Neuronal stem cell (in vitro differentiated cells): ENCODE measurements around the gene CNTN5.

Source experiments
- DNase-seq: peaks from one replicate; pipeline ENCODE4 v3.0.0-alpha.2; 2013; ENCODE audit warnings: low spot score
- H2AFZ ChIP-seq: one replicate; pipeline ENCODE4 v1.6.1; 2013; ENCODE audit warnings: mild to moderate bottlenecking, low read length, inconsistent platforms
- H2AK5ac ChIP-seq: 2 replicates; pipeline ENCODE4 v1.6.1; 2013; ENCODE audit warnings: low read depth, mild to moderate bottlenecking, inconsistent platforms, low read length, moderate library complexity, mixed read lengths
- H2BK120ac ChIP-seq: 2 replicates; pipeline ENCODE4 v1.6.1; 2013; ENCODE audit warnings: low read depth, mild to moderate bottlenecking, inconsistent platforms, low read length, moderate library complexity, mixed read lengths
- H2BK12ac ChIP-seq: one replicate; pipeline ENCODE4 v1.6.1; 2013; ENCODE audit warnings: low read length, inconsistent platforms
- H2BK15ac ChIP-seq: 2 replicates; pipeline ENCODE4 v1.6.1; 2013; ENCODE audit warnings: mild to moderate bottlenecking, low read length, inconsistent platforms, mixed read lengths
- H2BK5ac ChIP-seq: one replicate; pipeline ENCODE4 v1.6.1; 2013; ENCODE audit warnings: inconsistent platforms, mild to moderate bottlenecking, low read length, moderate library complexity
- H3K14ac ChIP-seq: one replicate; pipeline ENCODE4 v1.6.1; 2013; ENCODE audit warnings: low read length, inconsistent platforms
- H3K18ac ChIP-seq: 2 replicates; pipeline ENCODE4 v1.6.1; 2013; ENCODE audit warnings: low read length, inconsistent platforms
- H3K23ac ChIP-seq: 2 replicates; pipeline ENCODE4 v1.6.1; 2013; ENCODE audit warnings: low read depth, mild to moderate bottlenecking, mixed read lengths, low read length, inconsistent platforms; ENCODE audit not compliant: poor library complexity
- H3K27ac ChIP-seq: replicated peaks from 3 replicates; pipeline ENCODE4 v1.5.1; 2013; ENCODE audit warnings: low read length, inconsistent platforms
- H3K27me3 ChIP-seq, 3 experiments: 2 replicates each; pipeline ENCODE4 v1.6.1; 2013; ENCODE audit warnings: low read length in 3 of 3, mild to moderate bottlenecking in 2 of 3, inconsistent platforms in 1 of 3, low read depth in 1 of 3, mixed read lengths in 1 of 3, moderate library complexity in 1 of 3; ENCODE audit not compliant: control insufficient read depth in 3 of 3, insufficient read depth in 3 of 3
- H3K36me3 ChIP-seq, 2 donors: replicated peaks in 1 of 2; 2 replicates each; pipeline ENCODE4 v1.6.1; 2013; ENCODE audit warnings: low read length in 2 of 2; ENCODE audit not compliant: control insufficient read depth in 2 of 2, insufficient read depth in 2 of 2
- H3K4ac ChIP-seq: 2 replicates; pipeline ENCODE4 v1.6.1; 2013; ENCODE audit warnings: inconsistent platforms, mild to moderate bottlenecking, low read length, moderate library complexity
- H3K4me1 ChIP-seq, 2 donors: 1 replicate in 1 of 2; 2 replicates in 1 of 2; pipeline ENCODE4 v1.6.1; 2013; ENCODE audit warnings: low read length in 2 of 2, low read depth in 1 of 2; ENCODE audit not compliant: control insufficient read depth in 2 of 2, insufficient read depth in 1 of 2
- H3K4me2 ChIP-seq: one replicate; pipeline ENCODE4 v1.6.1; 2013; ENCODE audit warnings: mild to moderate bottlenecking, low read length, inconsistent platforms; ENCODE audit not compliant: insufficient read depth, poor library complexity, severe bottlenecking
- H3K4me3 ChIP-seq, 2 donors: 2 replicates each; pipeline ENCODE4 v1.5.1; 2013; ENCODE audit warnings: low read length in 2 of 2, mild to moderate bottlenecking in 2 of 2, inconsistent platforms in 1 of 2, moderate library complexity in 1 of 2
- H3K79me1 ChIP-seq: one replicate; pipeline ENCODE4 v1.6.1; 2013; ENCODE audit warnings: low read depth, mild to moderate bottlenecking, inconsistent platforms, low read length, moderate library complexity
- H3K9ac ChIP-seq: one replicate; pipeline ENCODE4 v1.6.1; 2013; ENCODE audit warnings: mild to moderate bottlenecking, low read depth, low read length, inconsistent platforms; ENCODE audit not compliant: poor library complexity
- H3K9me3 ChIP-seq, 2 donors: replicated peaks in 1 of 2; 2 replicates each; pipeline versions ENCODE3 to v1.6.1; 2013; ENCODE audit warnings: low read length in 2 of 2, mild to moderate bottlenecking in 2 of 2, inconsistent platforms in 1 of 2, low read depth in 1 of 2, mixed read lengths in 1 of 2, moderate library complexity in 1 of 2; ENCODE audit not compliant: control insufficient read depth in 2 of 2, insufficient read depth in 1 of 2
- H4K8ac ChIP-seq: one replicate; pipeline ENCODE4 v1.6.1; 2013; ENCODE audit warnings: low read depth, mild to moderate bottlenecking, inconsistent platforms, low read length, moderate library complexity
- H4K91ac ChIP-seq: one replicate; pipeline ENCODE4 v1.6.1; 2013; ENCODE audit warnings: low read length, low read depth, mild to moderate bottlenecking, inconsistent platforms; ENCODE audit not compliant: poor library complexity
- WGBS, 2 donors: extraction: QIAGEN DNeasy Blood & Tissue Kit; methylation state at CpG; one replicate each; pipeline ENCODE4 v1.1.7; 2013; ENCODE audit warnings: missing lambda C conversion rate in 2 of 2, mixed read lengths in 1 of 2; ENCODE audit not compliant: insufficient read length in 2 of 2, insufficient replicate concordance in 1 of 2; ENCODE audit errors: extremely low coverage in 2 of 2; 5-methylcytosine and 5-hydroxymethylcytosine counted together

The CNTN5 gene

GRCh38 chr11:99567334-99567956, 546.7 kb downstream of the CNTN5 start:
- H3K4me1 ChIP-seq, result peaks cover 0 to 2% of the 10 kb centered on the region in 2 donors
- no peak overlapping the region for H3K9ac ChIP-seq
- H3K79me1 ChIP-seq, result no peaks in the 10 kb centered on the region
- no peak overlapping the region for H2BK5ac ChIP-seq
- H3K14ac ChIP-seq, result no peak overlapping the region
- no peak overlapping the region for H3K18ac ChIP-seq
- H3K9me3 ChIP-seq, result no peaks in the 10 kb centered on the region
- no peak overlapping the region for H2BK15ac ChIP-seq
- no peak overlapping the region for H2AK5ac ChIP-seq
- no peak overlapping the region for H3K27ac ChIP-seq
- H4K91ac ChIP-seq, result no peak overlapping the region
- no peak overlapping the region for H2BK12ac ChIP-seq
- no peak overlapping the region for H3K4me3 ChIP-seq
- no CpG with 5 or more reads among the region's 4 CpGs for WGBS, 2 donors
- no peak overlapping the region for H2BK120ac ChIP-seq
- no peak overlapping the region for H3K4ac ChIP-seq
- H3K36me3 ChIP-seq, result no peaks in the 10 kb centered on the region
- no peak overlapping the region for H4K8ac ChIP-seq
- H3K23ac ChIP-seq, result no peak overlapping the region
- DNase-seq, result no peak
- no peak overlapping the region for H2AFZ ChIP-seq
- H3K4me2 ChIP-seq, result no peak overlapping the region
- no peaks in the 10 kb centered on the region for H3K27me3 ChIP-seq

GRCh38 chr11:99568808-99569207, 548.1 kb downstream of the CNTN5 start:
- no peak overlapping the region for H3K4me2 ChIP-seq
- H3K79me1 ChIP-seq, result no peaks in the 10 kb centered on the region
- H2BK12ac ChIP-seq, result no peak overlapping the region
- H4K8ac ChIP-seq, result no peak overlapping the region
- no peak overlapping the region for H4K91ac ChIP-seq
- H2AFZ ChIP-seq, result no peak overlapping the region
- no peak overlapping the region for H2BK120ac ChIP-seq
- no peak overlapping the region for H3K4me3 ChIP-seq
- H3K9ac ChIP-seq, result no peak overlapping the region
- H2AK5ac ChIP-seq, result no peak overlapping the region
- no peak overlapping the region for H3K18ac ChIP-seq
- H3K27me3 ChIP-seq, result no peaks in the 10 kb centered on the region
- no peak overlapping the region for H3K4ac ChIP-seq
- no peak overlapping the region for H2BK5ac ChIP-seq
- no peaks in the 10 kb centered on the region for H3K36me3 ChIP-seq
- H2BK15ac ChIP-seq, result no peak overlapping the region
- no peaks in the 10 kb centered on the region for H3K9me3 ChIP-seq
- H3K4me1 ChIP-seq, result peaks cover 0 to 2% of the 10 kb centered on the region in 2 donors
- no peak for DNase-seq
- H3K14ac ChIP-seq, result no peak overlapping the region
- WGBS, 2 donors, result no CpG with 5 or more reads among the region's 1 CpG
- H3K23ac ChIP-seq, result no peak overlapping the region
- no peak overlapping the region for H3K27ac ChIP-seq

- H2BK120ac ChIP-seq, result no peak overlapping the region
- no peak overlapping the region for H4K8ac ChIP-seq
- H3K9me3 ChIP-seq, result no peaks in the 10 kb centered on the region
- H3K4me2 ChIP-seq, result no peak overlapping the region
- no peaks in the 10 kb centered on the region for H3K36me3 ChIP-seq
- H2BK15ac ChIP-seq, result no peak overlapping the region
- no peak overlapping the region for H2BK12ac ChIP-seq
- H4K91ac ChIP-seq, result no peak overlapping the region
- H3K4me1 ChIP-seq, result peaks cover 0 to under 1% of the 10 kb centered on the region in 2 donors
- no peak overlapping the region for H3K18ac ChIP-seq
- H3K9ac ChIP-seq, result no peak overlapping the region
- no CpG with 5 or more reads among the region's 2 CpGs for WGBS, 2 donors
- no peak overlapping the region for H3K23ac ChIP-seq
- H3K79me1 ChIP-seq, result no peaks in the 10 kb centered on the region
- H2AFZ ChIP-seq, result no peak overlapping the region
- no peak for DNase-seq
- H3K27ac ChIP-seq, result no peak overlapping the region
- no peaks in the 10 kb centered on the region for H3K27me3 ChIP-seq
- no peak overlapping the region for H3K4me3 ChIP-seq
- no peak overlapping the region for H3K4ac ChIP-seq
- H2BK5ac ChIP-seq, result no peak overlapping the region
- H3K14ac ChIP-seq, result no peak overlapping the region
- H2AK5ac ChIP-seq, result no peak overlapping the region
Measured at GRCh38 chr11:99571094-99571493, 550.3 kb downstream of the CNTN5 start.

GRCh38 chr11:99584830-99585229, 564.1 kb downstream of the CNTN5 start:
- Histone ChIP-seq H3K79me1 (no peaks in the 10 kb centered on the region), H3K27me3 (no peaks in the 10 kb centered on the region), H3K4me2 (no peak overlapping the region), H4K91ac (no peak overlapping the region), H2BK12ac (no peak overlapping the region), H3K14ac (no peak overlapping the region), H3K18ac (no peak overlapping the region), H3K4me3 (no peak overlapping the region), H4K8ac (no peak overlapping the region), H3K23ac (no peak overlapping the region), H3K27ac (no peak overlapping the region), H2BK5ac (no peak overlapping the region), H3K36me3 (no peaks in the 10 kb centered on the region), H3K9me3 (no peaks in the 10 kb centered on the region), H2BK15ac (no peak overlapping the region), H2BK120ac (no peak overlapping the region), H3K9ac (no peak overlapping the region), H3K4ac (no peak overlapping the region), H2AK5ac (no peak overlapping the region), H3K4me1 (no peaks in the 10 kb centered on the region), H2AFZ (no peak overlapping the region)
- DNase-seq, result no peak
